HS-5 (cell line): ENCODE data around the gene LRRC3B.

ENCODE experiments used
- DNase-seq: peaks from one replicate; pipeline ENCODE4 v3.0.0-alpha.2; 2012; ENCODE audit warnings: low read depth

The LRRC3B gene

GRCh38 chr3:26631390-26631738, 8.8 kb downstream of the LRRC3B start:
- DNase-seq: no peak

DNA sequence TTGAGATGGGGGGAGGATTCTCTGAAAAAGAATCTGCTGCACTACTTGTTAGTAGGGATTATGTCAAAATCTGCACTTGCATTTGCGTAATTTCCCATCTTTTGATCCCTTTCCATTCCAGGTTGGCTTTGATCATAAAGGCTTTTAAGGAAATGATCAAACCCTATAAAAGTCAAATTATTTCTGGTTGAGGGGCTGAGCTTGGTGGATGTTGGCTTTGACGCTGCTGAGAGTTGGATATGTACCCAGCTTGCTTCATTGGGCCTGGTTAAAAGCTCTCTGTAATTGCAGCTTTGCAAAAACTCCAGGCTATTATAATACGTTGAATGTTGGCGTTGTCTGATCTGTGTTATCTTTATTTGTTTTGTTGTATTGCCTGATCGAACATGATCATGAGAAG, 12.0 kb downstream of the LRRC3B start:
- DNase-seq: no peak

DNA sequence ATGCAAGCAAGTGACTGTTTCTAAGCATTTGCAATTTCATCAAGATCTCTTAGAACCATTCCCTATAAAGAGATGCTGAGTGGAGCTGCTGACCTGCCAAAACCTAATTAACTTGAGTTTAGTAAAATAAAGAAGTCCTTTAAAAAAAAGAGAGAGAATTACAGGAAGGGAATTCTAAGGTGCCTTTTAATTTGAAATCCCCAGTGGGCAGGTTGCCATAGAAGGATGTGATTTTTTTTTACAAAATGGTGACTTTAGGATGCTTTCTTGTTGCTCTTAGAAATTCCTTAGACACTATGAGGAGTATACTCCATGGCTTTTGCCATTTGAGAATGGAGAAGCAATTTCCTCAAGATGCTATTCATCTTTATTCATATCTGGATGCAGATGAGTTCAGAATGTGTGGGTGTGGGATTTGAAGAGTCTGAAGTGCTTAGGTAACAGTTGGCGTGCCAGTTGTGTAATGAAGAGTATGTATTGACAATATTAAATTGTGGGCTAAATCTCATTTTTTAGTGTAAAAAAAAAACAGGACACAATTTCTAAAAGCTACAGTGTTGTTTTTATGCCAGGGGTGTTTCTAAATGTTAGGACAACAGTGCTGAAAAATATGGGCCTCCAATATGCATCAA, 13.6 kb downstream of the LRRC3B start:
- no peak for DNase-seq

DNA sequence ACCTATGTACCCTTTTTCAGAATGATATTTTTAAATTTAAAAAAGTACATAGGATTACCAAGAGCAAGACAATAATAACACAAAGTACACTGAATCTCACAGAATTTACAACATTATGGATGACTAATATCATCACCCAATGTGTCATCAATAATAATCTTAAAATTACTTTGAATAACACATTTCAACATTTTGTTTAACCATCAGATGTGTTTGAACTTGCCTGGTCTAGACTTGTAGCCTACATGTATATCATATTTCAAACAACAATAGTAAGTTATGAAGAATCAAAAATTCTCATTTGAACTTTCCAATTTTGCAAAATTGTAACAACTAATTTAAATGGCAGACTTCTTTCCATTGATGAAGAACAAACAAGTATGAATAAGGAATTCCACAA, 15.1 kb downstream of the LRRC3B start:
- DNase-seq: no peak

DNA sequence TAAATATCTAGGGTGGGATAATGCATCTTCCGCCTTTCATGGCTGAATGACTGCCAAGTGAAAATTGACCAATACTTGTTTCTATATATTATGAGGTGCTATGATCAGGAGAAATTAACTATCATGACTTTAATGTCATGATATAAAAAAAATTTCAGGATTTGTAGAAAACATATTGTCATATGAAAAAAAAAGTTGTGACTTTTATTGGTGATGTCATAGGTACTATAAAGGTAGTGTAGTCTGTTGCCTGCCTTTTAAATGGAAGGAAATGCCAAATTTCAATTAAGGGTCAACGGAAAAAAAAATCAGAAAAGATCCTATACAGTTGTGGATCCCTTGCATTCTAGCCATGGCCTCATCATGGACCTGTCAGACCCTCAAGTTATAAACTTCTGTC, 15.5 kb downstream of the LRRC3B start:
- DNase-seq: no peak

DNA sequence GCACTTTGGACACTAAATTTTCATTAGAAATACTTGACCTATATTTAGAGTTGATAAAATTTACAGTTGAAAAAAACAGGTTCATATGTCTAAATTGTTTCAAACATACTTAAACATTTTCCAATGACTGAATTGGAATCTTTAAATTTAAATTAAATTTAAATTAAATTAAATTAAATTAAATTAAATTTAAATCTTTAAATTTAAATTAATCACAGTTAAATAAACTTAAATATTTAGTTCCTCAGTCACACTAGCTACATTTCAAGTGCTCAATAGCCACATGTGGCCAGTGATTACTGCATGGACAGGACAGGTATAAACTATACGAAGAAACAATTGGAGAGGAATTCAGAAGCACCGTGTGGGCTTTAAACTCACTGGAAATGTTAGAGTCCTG, 16.8 kb downstream of the LRRC3B start:
- no peak for DNase-seq

GRCh38 chr3:26647078-26647477, 24.5 kb downstream of the LRRC3B start:
- no peak for DNase-seq

DNA sequence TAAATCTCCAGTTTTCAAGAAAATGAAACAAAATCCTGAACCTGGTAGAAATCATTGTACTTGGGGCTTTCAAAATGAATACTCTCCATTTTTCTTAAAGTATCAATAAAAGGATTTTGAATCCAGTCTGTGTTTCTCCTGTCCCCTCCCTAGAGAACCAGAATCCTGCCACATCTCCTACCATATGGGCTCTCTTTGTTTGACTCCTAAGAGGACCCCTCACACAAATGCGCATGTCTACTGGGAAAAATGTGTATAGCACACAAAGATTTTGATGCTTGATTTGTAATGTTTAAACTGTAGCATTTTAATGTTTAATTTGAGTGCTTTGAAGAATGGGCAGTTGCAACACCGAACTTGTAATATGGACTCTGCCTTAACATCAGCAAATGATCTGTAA, 25.9 kb downstream of the LRRC3B start:
- DNase-seq: no peak

GRCh38 chr3:26652164-26652563, 29.6 kb downstream of the LRRC3B start:
- no peak for DNase-seq

DNA sequence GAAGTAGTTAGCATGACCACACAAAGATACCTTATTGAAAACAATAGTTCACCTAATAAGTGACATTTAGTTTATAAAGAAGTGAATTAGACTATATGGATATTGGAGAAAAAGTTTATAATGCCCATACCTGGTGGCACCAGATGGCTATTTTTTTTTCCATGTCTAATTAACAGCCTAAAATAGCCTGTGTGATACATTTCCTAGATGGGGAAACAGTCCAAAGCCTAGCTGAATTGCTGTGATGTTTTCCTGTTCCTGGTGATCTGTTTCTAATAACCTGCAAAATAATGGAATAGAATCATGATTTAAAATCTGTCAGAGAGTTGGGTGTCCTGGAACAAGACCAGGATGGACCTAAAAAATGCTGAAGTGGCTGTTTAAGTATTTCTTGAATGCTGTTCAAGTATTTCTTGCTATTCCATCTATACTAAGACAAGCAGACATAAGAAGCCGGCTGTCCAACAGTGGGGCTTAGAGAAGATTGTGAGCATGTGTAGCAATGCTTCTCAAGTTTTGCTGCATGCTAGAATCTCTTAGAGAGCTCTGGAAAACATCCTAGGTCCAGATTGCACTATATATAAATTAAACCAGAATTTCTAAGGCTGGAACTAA, 31.3 kb downstream of the LRRC3B start:
- no peak for DNase-seq

DNA sequence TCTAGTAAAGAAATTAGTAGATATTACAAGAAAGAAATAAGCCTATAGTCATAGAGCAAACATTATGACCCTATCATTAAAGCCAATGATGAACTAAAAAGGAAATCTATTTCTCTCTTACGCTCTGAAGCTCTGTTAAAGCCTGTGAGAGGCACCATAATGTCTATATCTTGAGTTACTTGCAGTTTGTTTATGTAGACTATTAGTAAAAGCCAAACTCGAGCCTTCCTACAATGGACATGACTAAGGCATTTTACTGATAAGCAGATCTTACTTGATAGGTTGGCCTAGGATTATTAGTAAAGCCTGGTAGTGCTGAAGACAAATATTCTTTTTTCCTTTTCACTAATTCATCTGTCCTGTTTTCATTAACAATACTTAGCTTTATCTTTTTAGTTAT, 32.7 kb downstream of the LRRC3B start:
- no peak for DNase-seq

GRCh38 chr3:26657348-26657976, 34.9 kb downstream of the LRRC3B start:
- DNase-seq: no peak

- no peak for DNase-seq
These were observed 45.6 kb downstream of the LRRC3B start for GRCh38 chr3:26668171-26668570.

DNA sequence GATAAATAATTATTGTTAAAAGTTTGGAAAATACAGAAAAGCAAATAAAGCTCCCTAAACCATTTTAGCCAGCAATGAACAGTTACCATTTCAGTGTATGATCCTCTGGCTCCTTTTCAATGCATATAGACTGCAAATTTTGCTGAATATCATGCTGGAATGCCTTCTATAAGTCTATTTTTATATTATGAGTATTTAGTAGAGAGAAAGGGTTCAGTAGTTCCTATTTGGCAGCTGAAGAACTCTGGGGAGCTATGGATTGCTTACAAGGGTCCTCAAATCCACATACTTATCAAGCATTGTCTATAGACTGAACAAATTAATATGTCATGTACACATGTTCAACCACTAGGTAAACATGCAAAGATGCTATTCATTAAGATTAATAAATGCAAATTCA, 46.1 kb downstream of the LRRC3B start:
- DNase-seq: no peak

- DNase-seq: no peak
These were observed 52.8 kb downstream of the LRRC3B start for GRCh38 chr3:26675336-26675735.

- DNase-seq: no peak
These were observed 59.1 kb downstream of the LRRC3B start for GRCh38 chr3:26681632-26682031.

DNA sequence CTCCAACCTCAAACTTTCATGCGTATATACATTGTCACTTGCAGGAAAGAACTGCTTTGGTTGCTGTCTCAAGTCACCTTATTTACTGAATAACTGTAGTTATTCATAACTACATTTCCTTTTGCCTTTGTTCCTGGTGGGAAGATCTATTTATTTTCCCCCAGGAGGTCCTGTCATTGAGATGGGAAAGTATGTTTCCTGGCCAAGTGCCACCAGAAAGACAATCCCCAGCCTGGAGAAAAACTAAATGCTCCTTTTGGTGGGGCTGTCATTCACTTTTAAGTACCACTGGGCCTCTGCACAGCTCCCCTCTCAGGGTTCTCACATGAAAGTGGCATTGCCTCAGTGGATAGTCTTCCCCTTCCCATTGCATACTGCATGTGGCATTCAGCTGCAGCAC, 59.8 kb downstream of the LRRC3B start:
- DNase-seq: no peak

DNA sequence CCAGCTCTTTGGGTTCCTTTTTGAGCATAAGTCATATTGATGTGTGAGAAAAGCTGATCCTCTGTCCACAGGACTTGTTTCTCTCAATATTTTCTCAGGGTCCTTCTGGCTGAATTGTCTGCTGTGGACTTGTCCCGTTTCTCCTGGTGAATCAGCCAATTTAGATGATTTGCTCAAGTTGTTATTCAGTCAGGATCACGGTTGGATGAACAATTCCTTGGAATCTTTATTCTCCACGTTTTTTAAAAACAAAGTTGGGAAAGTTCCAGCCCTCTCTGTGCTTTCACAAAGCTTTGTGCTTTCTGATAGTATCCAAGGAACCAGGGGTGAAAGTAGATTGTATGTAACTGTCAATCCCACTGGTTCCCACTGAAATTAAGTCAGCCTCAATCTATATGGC, 61.3 kb downstream of the LRRC3B start:
- no peak for DNase-seq

GRCh38 chr3:26687466-26687865, 64.9 kb downstream of the LRRC3B start:
- DNase-seq: no peak

DNA sequence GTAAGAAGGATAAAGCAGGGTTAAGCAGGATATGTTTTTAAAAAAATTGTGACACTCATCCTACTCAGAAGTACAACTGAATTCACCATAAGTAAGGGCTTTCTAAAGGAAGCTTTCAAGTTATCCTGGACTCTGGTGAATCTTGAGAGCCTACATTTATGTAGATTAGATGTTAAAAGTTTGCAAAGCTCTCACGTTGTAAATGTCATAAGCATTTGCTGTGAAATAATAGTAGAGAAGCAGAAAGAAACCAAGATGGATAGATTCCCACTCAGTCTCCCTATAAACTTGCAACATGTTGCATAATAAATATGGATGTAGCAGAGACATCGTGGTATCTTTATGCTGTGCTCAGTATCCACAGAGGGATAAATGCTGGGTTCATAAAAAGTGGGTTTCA, 77.0 kb downstream of the LRRC3B start:
- no peak for DNase-seq

DNA sequence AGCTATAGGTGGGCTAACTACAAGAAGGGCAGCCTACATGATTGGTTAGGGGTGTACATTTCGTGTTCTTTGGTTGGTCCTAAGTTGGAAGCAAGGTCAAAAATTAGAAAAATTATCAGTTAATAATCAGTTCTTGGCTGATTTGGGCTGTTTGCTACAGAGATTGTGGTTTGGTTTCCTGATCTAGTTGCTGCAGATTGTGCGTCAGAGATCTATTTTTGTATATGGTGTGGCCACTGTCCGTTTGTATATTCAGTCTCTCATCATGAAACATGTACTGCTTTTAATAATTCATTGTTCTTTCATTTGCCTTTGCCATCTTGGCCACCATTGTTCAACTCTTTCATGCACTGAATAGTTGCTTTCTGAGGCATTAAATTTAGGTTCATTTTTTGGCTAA, 80.9 kb downstream of the LRRC3B start:
- no peak for DNase-seq

DNA sequence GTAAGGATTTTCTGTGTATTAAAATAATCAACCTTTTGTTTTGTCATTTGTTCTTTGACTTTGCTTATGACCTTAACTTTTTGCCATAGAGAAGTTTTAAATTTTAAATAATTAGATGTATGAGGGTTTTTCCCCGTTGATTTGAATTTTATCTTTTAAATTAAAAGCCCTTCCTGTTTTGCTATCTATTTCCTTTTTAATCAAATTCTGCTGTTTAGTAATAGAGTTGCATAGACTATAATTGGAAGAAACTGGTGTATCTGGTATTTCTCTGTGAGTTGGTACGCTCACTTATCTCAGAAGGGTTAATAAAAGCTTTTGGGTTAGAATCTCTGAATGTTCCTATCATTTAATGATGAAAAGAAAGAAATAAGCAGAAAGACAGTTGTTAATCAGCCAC, 82.2 kb downstream of the LRRC3B start:
- no peak for DNase-seq

DNA sequence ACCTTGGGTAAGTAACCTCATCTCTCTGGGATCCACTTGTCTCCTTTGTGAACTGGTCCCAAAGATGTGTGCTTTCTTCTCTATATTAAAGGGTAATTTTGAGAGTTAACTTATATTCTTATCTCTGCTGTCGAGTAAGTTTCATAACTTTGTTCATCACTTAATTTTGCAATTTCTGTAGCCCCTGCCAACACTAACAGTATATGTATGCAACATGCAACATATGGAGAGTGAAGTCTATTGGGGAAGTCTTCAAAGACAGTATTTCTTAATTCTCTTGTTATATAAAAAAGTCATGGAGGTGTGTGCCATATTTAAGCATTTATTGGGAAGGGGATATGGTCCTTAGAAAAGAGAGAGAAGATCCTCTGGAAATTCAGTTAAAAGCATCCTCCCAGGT, 85.9 kb downstream of the LRRC3B start:
- no peak for DNase-seq
